IMR-90 (cell line): ENCODE measurements around the gene BDH1. TPM values are rescaled to one million over a fixed set of nuclear protein-coding genes. Genes with fewer than 3 reads are reported as not detected.

Source experiments
- ATAC-seq: fragments of 200-7000 bp; cut with Tn5 transposase; 2 replicates; pipeline ENCODE4 v1.9.1; 2020; ENCODE audit warnings: low read depth, mild to moderate bottlenecking, moderate library complexity
- BruUV-seq: library from RNA; stranded (reverse); fragments of 400-500 nt; replicated peaks from 2 replicates; lab custom pipeline; 2021; lab: Mats Ljungman, UMichigan
- CTCF ChIA-PET: fragments of 300-600 bp; formaldehyde crosslinking; extraction: SDS; loops from one replicate; lab custom pipeline; 2021; ENCODE audit warnings: antibody characterized with exemption; lab: Yijun Ruan, JAX
- POLR2A ChIA-PET: fragments of 300-600 bp; sonication (Branson Sonifier 250); formaldehyde crosslinking; loops from one replicate; lab custom pipeline; 2022; ENCODE audit warnings: antibody characterized with exemption; ENCODE audit not compliant: unreplicated experiment; lab: Charles Lee
- DNase-seq: peaks from one replicate; pipeline ENCODE4 v3.0.0; 2013
- H2AFZ ChIP-seq: replicated peaks from 2 replicates; pipeline ENCODE3; 2013; ENCODE audit warnings: low read length, mild to moderate bottlenecking; ENCODE audit not compliant: poor library complexity
- H2AK5ac ChIP-seq: 2 replicates; pipeline ENCODE4 v1.6.1; 2013; ENCODE audit warnings: low read depth, low read length, inconsistent platforms
- H2AK9ac ChIP-seq: replicated peaks from 2 replicates; pipeline ENCODE3; 2013; ENCODE audit warnings: mild to moderate bottlenecking, low read depth, low read length, moderate library complexity; ENCODE audit not compliant: poor library complexity
- H2BK120ac ChIP-seq: 2 replicates; pipeline ENCODE4 v1.6.1; 2013; ENCODE audit warnings: low read depth, low read length, inconsistent platforms
- H2BK15ac ChIP-seq: 3 replicates; pipeline ENCODE4 v1.6.1; 2013; ENCODE audit warnings: low read depth, low read length, inconsistent platforms
- H2BK20ac ChIP-seq: 2 replicates; pipeline ENCODE4 v1.6.1; 2013; ENCODE audit warnings: low read depth, mild to moderate bottlenecking, inconsistent platforms, low read length, moderate library complexity
- H2BK5ac ChIP-seq: 2 replicates; pipeline ENCODE4 v1.6.1; 2013; ENCODE audit warnings: mild to moderate bottlenecking, low read depth, low read length, inconsistent platforms; ENCODE audit not compliant: poor library complexity, severe bottlenecking
- H3K14ac ChIP-seq: replicated peaks from 2 replicates; pipeline ENCODE4 v1.6.1; 2013; ENCODE audit warnings: low read depth, low read length, inconsistent platforms
- H3K18ac ChIP-seq: 2 replicates; pipeline ENCODE4 v1.6.1; 2013; ENCODE audit warnings: low read depth, low read length, control low read depth
- H3K23ac ChIP-seq: 2 replicates; pipeline ENCODE4 v1.6.1; 2013; ENCODE audit warnings: low read depth, low read length, inconsistent platforms
- H3K27ac ChIP-seq: 2 replicates; pipeline ENCODE4 v1.5.1; 2013; ENCODE audit warnings: mild to moderate bottlenecking, control low read depth, low read length; ENCODE audit not compliant: insufficient read depth
- H3K27me3 ChIP-seq: 2 replicates; pipeline ENCODE4 v1.6.1; 2013; ENCODE audit warnings: low read length; ENCODE audit not compliant: control insufficient read depth, insufficient read depth
- H3K36me3 ChIP-seq: 2 replicates; pipeline ENCODE4 v1.6.1; 2013; ENCODE audit warnings: low read length, mixed read lengths; ENCODE audit not compliant: control insufficient read depth, insufficient read depth
- H3K4ac ChIP-seq: 2 replicates; pipeline ENCODE4 v1.6.1; 2013; ENCODE audit warnings: low read depth, low read length, inconsistent platforms
- H3K4me1 ChIP-seq: 2 replicates; pipeline ENCODE4 v1.6.1; 2013; ENCODE audit warnings: low read length, mixed read lengths; ENCODE audit not compliant: control insufficient read depth, insufficient read depth
- H3K4me2 ChIP-seq: 2 replicates; pipeline ENCODE4 v1.6.1; 2013; ENCODE audit warnings: low read depth, mild to moderate bottlenecking, control low read depth, low read length, moderate library complexity
- H3K4me3 ChIP-seq: 2 replicates; pipeline ENCODE4 v1.5.1; 2013; ENCODE audit warnings: low read depth, mild to moderate bottlenecking, control low read depth, low read length, moderate library complexity; ENCODE audit not compliant: insufficient read depth
- H3K56ac ChIP-seq: 2 replicates; pipeline ENCODE4 v1.6.1; 2013; ENCODE audit warnings: low read length, inconsistent platforms; ENCODE audit not compliant: insufficient read depth; ENCODE audit errors: extremely low read depth
- H3K79me1 ChIP-seq, 2 experiments: 2 replicates each; pipeline ENCODE4 v1.6.1; 2013; ENCODE audit warnings: low read length in 2 of 2, inconsistent platforms in 1 of 2, low read depth in 1 of 2
- H3K9ac ChIP-seq: 2 replicates; pipeline ENCODE4 v1.6.1; 2013; ENCODE audit warnings: low read depth, low read length, control low read depth
- H3K9me1 ChIP-seq: 2 replicates; pipeline ENCODE4 v1.6.1; 2013; ENCODE audit warnings: low read length, inconsistent platforms; ENCODE audit not compliant: insufficient read depth
- H3K9me3 ChIP-seq: 2 replicates; pipeline ENCODE4 v1.6.1; 2013; ENCODE audit warnings: low read length; ENCODE audit not compliant: control insufficient read depth, insufficient read depth
- H4K20me1 ChIP-seq: 2 replicates; pipeline ENCODE4 v1.6.1; 2013; ENCODE audit warnings: low read length, inconsistent platforms; ENCODE audit not compliant: insufficient read depth
- H4K5ac ChIP-seq: 2 replicates; pipeline ENCODE4 v1.6.1; 2013; ENCODE audit warnings: mild to moderate bottlenecking, low read depth, low read length, control low read depth
- H4K8ac ChIP-seq, 2 experiments: 2 replicates each; pipeline ENCODE4 v1.6.1; 2013; ENCODE audit warnings: low read depth in 2 of 2, low read length in 2 of 2, control low read depth in 1 of 2, inconsistent platforms in 1 of 2
- H4K91ac ChIP-seq: 2 replicates; pipeline ENCODE4 v1.6.1; 2013; ENCODE audit warnings: low read depth, low read length, inconsistent platforms; ENCODE audit not compliant: insufficient read depth
- CHD1 ChIP-seq: IDR thresholded peaks from 2 replicates; pipeline ENCODE4 v1.6.1; 2012; ENCODE audit warnings: low read depth, low read length, improper control_type of control experiment
- CTCF ChIP-seq: conservative IDR thresholded peaks from 2 replicates; pipeline ENCODE4 v1.5.1; 2012; ENCODE audit warnings: mild to moderate bottlenecking, low read depth, low read length, improper control_type of control experiment
- SMC3 ChIP-seq: fragments of 150-350 bp; IDR thresholded peaks from 2 replicates; pipeline ENCODE4 v1.6.1; 2016; ENCODE audit warnings: low read depth, mild to moderate bottlenecking, antibody characterized with exemption, low read length, moderate library complexity
- WGBS, 2 experiments: methylation state at CpG; one replicate each; pipeline versions ENCODE4 v1.1.5 to v1.1.7; 2013; ENCODE audit warnings: missing lambda C conversion rate in 2 of 2; ENCODE audit not compliant: insufficient read length in 1 of 2; ENCODE audit errors: extremely low coverage in 2 of 2; 5-methylcytosine and 5-hydroxymethylcytosine counted together
- dilution Hi-C: fragments of 300-500 bp; cut with HindIII; formaldehyde crosslinking; loops from one replicate; pipeline ENCODE4 v1.14.3; 2018; ENCODE audit warnings: low sequenced_read_pairs; ENCODE audit not compliant: unreplicated experiment
- in situ Hi-C: fragments of 300-500 bp; cut with MboI; formaldehyde crosslinking; loops from 3 replicates; pipeline ENCODE4 v1.14.3; 2019; ENCODE audit warnings: low sequenced_read_pairs, inconsistent platforms, mixed read lengths
- intact Hi-C: fragments of 100-400 bp; cut with micrococcal nuclease; formaldehyde crosslinking; loops from 2 replicates; pipeline ENCODE4 v1.10.0; 2022
- polyA plus RNA-seq, 3 experiments: library from polyadenylated mRNA; depleted of rRNA; stranded (reverse); fragments of >200 nt; gene quantifications; 2 replicates each; pipeline ENCODE4 v1.2.3, GENCODE V29; 2012; ENCODE audit warnings: low replicate concordance in 1 of 3
- total RNA-seq: library from RNA; depleted of rRNA; stranded (reverse); fragments of >200 nt; gene quantifications from 2 replicates; pipeline ENCODE4 v1.2.3, GENCODE V29; 2012

The BDH1 gene
- total and polyA plus RNA-seq, 2 of the 4 experiments (the other 2 are of a cell fraction): 2.7 to 4.4 TPM

GRCh38 chr3:197547306-197548011 lies 8.3 kb downstream of the BDH1 start:
- DNase-seq (no peak), ATAC-seq (peak; percentile 57)
- H3K9ac ChIP-seq: no peak overlapping the region
- H3K9me1 ChIP-seq: no peaks in the 10 kb centered on the region
- H3K4me3 ChIP-seq: no peak overlapping the region
- ChIA-PET CTCF (no interaction called here), POLR2A (no interaction called here)
- BruUV-seq: no TSS peak
- no peak overlapping the region for H3K14ac ChIP-seq
- H3K36me3 ChIP-seq: no peaks in the 10 kb centered on the region
- H4K8ac ChIP-seq: no peak overlapping the region
- dilution Hi-C loops (no loop called here), intact Hi-C loops (no loop called here), in situ Hi-C loops (no loop called here)
- H2AK9ac ChIP-seq: no peak overlapping the region
- no peak overlapping the region for H3K4ac ChIP-seq
- H2AFZ ChIP-seq: no peak overlapping the region
- no peak overlapping the region for H3K18ac ChIP-seq
- H2AK5ac ChIP-seq: no peak overlapping the region
- H3K4me1 ChIP-seq: no peaks in the 10 kb centered on the region
- H4K20me1 ChIP-seq: no peaks in the 10 kb centered on the region; the same call in 1 of the 2 replicates
- no peaks in the 10 kb centered on the region for H3K79me1 ChIP-seq
- H2BK120ac ChIP-seq: no peak overlapping the region
- H3K27ac ChIP-seq: no peak overlapping the region
- H3K27me3 ChIP-seq: no peaks in the 10 kb centered on the region; the same call in 1 of the 2 replicates
- H4K91ac ChIP-seq: no peak overlapping the region
- no peaks in the 10 kb centered on the region for H3K9me3 ChIP-seq
- no peak overlapping the region for H2BK15ac ChIP-seq
- H2BK5ac ChIP-seq: no peak overlapping the region
- TF ChIP-seq SMC3 (no peak), CTCF (0 out of 2 replicates have a peak, but pooled peaks have one; percentile 12), CHD1 (no peak)
- no peak overlapping the region for H4K5ac ChIP-seq
- WGBS, 2 experiments: 70% methylated on average over 2 of the region's 11 CpGs; no CpG with 5 or more reads in 1 of the 2 experiments
- H3K4me2 ChIP-seq: no peak overlapping the region
- no peak overlapping the region for H3K23ac ChIP-seq
- H3K56ac ChIP-seq: no peak overlapping the region
- H2BK20ac ChIP-seq: no peak overlapping the region
